Measurements from ENCODE around the gene TDO2.

GRCh38 chr4:155941820-155942219 is 38.3 kb downstream of the TDO2 start:
- no peak for TF ChIP-seq CTCF (IDR thresholded peaks at IDR 0.05)
- TF ChIP-seq POLR2A (IDR thresholded peaks at IDR 0.05): no peak

Data from lower leg skin (tissue), 3 donors.